Transverse colon (tissue), 4 donors: ENCODE data around the gene PPP6R2. TPM values are rescaled to one million over a fixed set of nuclear protein-coding genes. Genes with fewer than 3 reads are reported as not detected.

Experiments
- DNase-seq: peaks from one replicate; pipeline ENCODE4 v3.0.0-alpha.2; 2019
- H3K27ac ChIP-seq, 4 donors: fragments of 200-600 bp; sonication (generic); 2 replicates each; pipeline ENCODE4 v1.5.1; 2016 to 2018; ENCODE audit warnings: inconsistent platforms in 4 of 4
- H3K27me3 ChIP-seq: fragments of 200-600 bp; sonication (generic); 2 replicates; pipeline ENCODE4 v1.5.1; 2017; ENCODE audit warnings: inconsistent platforms
- H3K36me3 ChIP-seq, 4 donors: fragments of 200-600 bp; sonication (generic); 2 replicates each; pipeline ENCODE4 v1.5.1; 2017 to 2019; ENCODE audit warnings: inconsistent platforms in 4 of 4
- H3K4me1 ChIP-seq, 4 donors: fragments of 200-600 bp; sonication (generic); 2 replicates each; pipeline ENCODE4 v1.5.1; 2017 to 2020; ENCODE audit warnings: inconsistent platforms in 4 of 4
- H3K4me3 ChIP-seq, 4 donors: fragments of 200-600 bp; sonication (generic); 1 replicate in 1 of 4; 2 replicates in 3 of 4; pipeline versions ENCODE4 v1.5.1 to v1.6.1; 2017 to 2019; ENCODE audit warnings: inconsistent platforms in 4 of 4
- H3K9me3 ChIP-seq, 2 donors: fragments of 200-600 bp; sonication (generic); 2 replicates each; pipeline ENCODE4 v1.5.1; 2017 to 2019; ENCODE audit warnings: inconsistent platforms in 2 of 2
- EP300 ChIP-seq: sonication (generic); formaldehyde crosslinking; IDR thresholded peaks from one replicate; pipeline ENCODE4 v1.6.1; 2017; ENCODE audit warnings: antibody characterized with exemption, low read depth
- POLR2A ChIP-seq: fragments of 450-650 bp; IDR thresholded peaks from one replicate; pipeline ENCODE4 v1.6.1; 2016; ENCODE audit warnings: antibody characterized with exemption, mild to moderate bottlenecking, moderate library complexity
- POLR2AphosphoS5 ChIP-seq, 3 donors: sonication (generic); formaldehyde crosslinking; IDR thresholded peaks; one replicate each; pipeline ENCODE4 v1.6.1; 2016; ENCODE audit warnings: antibody characterized with exemption in 3 of 3
- WGBS, 2 donors: methylation state at CpG; one replicate each; pipeline ENCODE4 v1.1.5; 2018; ENCODE audit warnings: low coverage in 1 of 2; 5-methylcytosine and 5-hydroxymethylcytosine counted together
- in situ Hi-C, 4 donors: fragments of 200-750 bp; cut with MboI; loops; one replicate each; pipeline versions ENCODE4 v1.15.0 to v1.15.1; 2017; ENCODE audit warnings: low sequenced_read_pairs in 3 of 4, low pct_ligation_motif_present in 1 of 4, low pct_unique_long_range_greater_than_20kb in 1 of 4
- intact Hi-C: fragments of 100-400 bp; cut with DNase I; formaldehyde crosslinking; loops from one replicate; pipeline ENCODE4 v1.15.1; 2023; ENCODE audit warnings: low total_unique reads
- total RNA-seq, 4 donors: library from RNA; depleted of rRNA; stranded (reverse); fragments of >200 nt; gene quantifications; one replicate each; pipeline ENCODE4 v1.1.0, GENCODE V29; 2016
- TF ChIP-seq, protein P1 (sequence below), 5 experiments: fragments of 200-600 bp in 3 of 5; fragments of 450-650 bp in 2 of 5; sonication (generic) in 3 of 5; IDR thresholded peaks; 1 replicate in 2 of 5; 2 replicates in 3 of 5; pipeline ENCODE4 v1.5.1; 2016 to 2017; ENCODE audit warnings: antibody characterized with exemption in 5 of 5, inconsistent platforms in 3 of 5, mild to moderate bottlenecking in 2 of 5, moderate library complexity in 1 of 5

PPP6R2 gene
- total RNA-seq, 4 donors from 2014 or later: 62.1 to 151 (median 77.8) TPM

DNA sequence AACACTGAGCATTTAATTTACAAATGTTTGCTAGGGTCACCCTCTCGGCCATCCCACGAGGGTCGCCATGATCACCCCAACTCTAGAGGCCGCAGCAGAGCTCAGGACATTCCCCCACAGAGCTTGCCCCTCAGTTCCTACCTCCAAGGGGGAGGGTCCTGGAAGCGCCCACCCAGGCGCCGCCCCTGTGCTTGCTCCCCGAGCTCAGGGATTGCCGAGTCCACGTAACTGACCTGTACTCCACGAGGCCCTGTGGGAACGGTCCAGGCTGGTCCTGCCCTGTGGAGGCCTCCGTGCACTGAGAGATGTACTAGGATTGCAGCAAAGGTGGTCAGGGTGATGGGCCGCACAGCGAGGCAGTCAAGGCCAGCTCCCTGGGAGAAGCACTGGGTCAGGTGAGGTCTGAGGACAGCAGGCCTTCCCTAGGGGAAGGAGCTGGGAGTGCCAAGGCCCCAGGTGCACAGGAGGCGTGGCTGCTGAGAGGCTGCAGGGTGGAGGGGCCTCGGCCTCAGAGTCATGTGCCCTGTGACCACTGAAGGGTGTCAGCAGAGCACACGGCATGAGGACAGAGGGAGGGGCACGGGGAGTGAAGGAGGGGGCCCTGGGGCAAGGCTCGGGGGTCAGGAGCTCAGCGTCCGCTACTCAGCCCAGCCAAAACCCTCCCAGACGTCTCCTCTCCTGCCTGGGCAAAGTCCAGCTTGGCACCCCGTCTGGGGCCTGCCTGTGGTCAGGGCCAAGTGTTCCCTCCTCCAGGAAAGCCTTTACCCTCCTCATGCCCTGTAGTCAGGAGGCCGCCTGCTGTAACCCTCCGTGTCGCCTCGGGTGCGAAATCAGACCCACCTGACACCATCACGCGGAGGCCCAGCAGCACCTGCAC lies 141.1 kb downstream of the PPP6R2 start:
- in situ Hi-C loops: no loop called here
- TF ChIP-seq POLR2A (no peak), POLR2AphosphoS5 (IDR thresholded peaks at IDR 0.05) (peak in 1 of 3 donors; percentile 18)
- TF ChIP-seq, protein P1, sequence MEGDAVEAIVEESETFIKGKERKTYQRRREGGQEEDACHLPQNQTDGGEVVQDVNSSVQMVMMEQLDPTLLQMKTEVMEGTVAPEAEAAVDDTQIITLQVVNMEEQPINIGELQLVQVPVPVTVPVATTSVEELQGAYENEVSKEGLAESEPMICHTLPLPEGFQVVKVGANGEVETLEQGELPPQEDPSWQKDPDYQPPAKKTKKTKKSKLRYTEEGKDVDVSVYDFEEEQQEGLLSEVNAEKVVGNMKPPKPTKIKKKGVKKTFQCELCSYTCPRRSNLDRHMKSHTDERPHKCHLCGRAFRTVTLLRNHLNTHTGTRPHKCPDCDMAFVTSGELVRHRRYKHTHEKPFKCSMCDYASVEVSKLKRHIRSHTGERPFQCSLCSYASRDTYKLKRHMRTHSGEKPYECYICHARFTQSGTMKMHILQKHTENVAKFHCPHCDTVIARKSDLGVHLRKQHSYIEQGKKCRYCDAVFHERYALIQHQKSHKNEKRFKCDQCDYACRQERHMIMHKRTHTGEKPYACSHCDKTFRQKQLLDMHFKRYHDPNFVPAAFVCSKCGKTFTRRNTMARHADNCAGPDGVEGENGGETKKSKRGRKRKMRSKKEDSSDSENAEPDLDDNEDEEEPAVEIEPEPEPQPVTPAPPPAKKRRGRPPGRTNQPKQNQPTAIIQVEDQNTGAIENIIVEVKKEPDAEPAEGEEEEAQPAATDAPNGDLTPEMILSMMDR (IDR thresholded peaks at IDR 0.05): peak in 1 of 5 experiments; percentile 10
- H3K9me3 ChIP-seq: no peaks in the 10 kb centered on the region
- intact Hi-C loops: no loop called here
- peaks cover 5 to 28% (median 23%) of the 10 kb centered on the region in 4 donors for H3K4me1 ChIP-seq
- H3K27me3 ChIP-seq: peaks cover 40% of the 10 kb centered on the region
- no peak overlapping the region for H3K4me3 ChIP-seq
- no peaks in the 10 kb centered on the region for H3K36me3 ChIP-seq
- peak overlapping the region in 2 of 4 donors; percentile 41 to 63 for H3K27ac ChIP-seq
- peak; percentile 74 for DNase-seq
- 65% methylated on average over 26 of the region's 31 CpGs; no CpG with 5 or more reads in 1 of the 2 donors for WGBS, 2 donors

DNA sequence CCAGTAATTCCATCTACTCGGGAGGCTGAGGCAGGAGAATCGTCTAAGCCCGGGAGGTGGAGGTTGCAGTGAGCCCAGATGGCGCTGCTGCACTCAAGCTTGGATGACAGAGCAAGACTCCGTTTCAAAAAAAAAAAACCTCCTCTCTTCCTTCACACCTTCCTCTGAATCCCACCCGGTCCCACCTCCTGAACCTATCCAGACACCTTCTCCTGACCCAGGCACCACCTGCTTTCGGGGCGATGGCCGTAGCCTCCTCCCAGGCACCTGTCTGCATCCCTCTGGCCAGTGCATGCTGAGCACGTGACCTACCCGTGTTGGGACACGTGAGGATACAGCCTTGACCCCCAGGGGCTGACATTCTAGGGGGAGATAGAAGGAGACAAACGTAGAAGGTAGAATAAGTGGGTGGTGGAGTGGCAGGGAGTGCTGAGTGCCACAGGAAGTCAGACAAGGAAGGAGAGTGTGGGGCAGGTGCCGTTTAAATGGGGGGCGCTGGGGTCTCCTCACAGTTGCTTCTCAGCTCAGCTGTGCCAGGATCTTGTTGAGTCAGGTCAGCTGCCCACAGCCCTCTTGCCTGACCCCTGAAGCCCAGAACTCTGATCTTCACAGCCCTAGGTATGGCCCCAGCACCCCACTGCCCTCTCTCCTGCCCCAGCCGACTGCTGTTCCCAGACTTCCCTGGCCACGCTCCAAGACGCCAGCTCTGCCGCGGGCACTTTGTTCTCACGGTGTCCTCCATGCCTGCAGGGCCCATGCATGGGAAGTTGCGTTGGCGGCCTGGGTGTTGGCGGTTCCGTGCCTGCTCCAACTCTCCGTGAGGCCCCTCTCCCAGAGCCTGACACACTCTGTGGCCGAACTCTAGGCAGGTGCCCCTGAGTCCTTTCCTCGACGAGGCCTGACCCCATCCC lies 142.3 kb downstream of the PPP6R2 start:
- intact Hi-C loops (no loop called here), in situ Hi-C loops (no loop called here)
- Histone ChIP-seq H3K36me3 (no peaks in the 10 kb centered on the region), H3K4me3 (no peak overlapping the region), H3K4me1 (peaks cover 5 to 28% (median 23%) of the 10 kb centered on the region in 4 donors), H3K27me3 (peaks cover 27% of the 10 kb centered on the region), H3K27ac (peak overlapping the region in 1 of 4 donors; percentile 63), H3K9me3 (no peaks in the 10 kb centered on the region)
- 63 to 68% methylated on average over 6 to 29 of the region's 29 CpGs for WGBS, 2 donors
- no peak for TF ChIP-seq EP300
- no peak for TF ChIP-seq POLR2A
- no peak for TF ChIP-seq POLR2AphosphoS5 (IDR thresholded peaks at IDR 0.05)
- TF ChIP-seq, protein P1 (IDR thresholded peaks at IDR 0.05): no peak
- DNase-seq: no peak

DNA sequence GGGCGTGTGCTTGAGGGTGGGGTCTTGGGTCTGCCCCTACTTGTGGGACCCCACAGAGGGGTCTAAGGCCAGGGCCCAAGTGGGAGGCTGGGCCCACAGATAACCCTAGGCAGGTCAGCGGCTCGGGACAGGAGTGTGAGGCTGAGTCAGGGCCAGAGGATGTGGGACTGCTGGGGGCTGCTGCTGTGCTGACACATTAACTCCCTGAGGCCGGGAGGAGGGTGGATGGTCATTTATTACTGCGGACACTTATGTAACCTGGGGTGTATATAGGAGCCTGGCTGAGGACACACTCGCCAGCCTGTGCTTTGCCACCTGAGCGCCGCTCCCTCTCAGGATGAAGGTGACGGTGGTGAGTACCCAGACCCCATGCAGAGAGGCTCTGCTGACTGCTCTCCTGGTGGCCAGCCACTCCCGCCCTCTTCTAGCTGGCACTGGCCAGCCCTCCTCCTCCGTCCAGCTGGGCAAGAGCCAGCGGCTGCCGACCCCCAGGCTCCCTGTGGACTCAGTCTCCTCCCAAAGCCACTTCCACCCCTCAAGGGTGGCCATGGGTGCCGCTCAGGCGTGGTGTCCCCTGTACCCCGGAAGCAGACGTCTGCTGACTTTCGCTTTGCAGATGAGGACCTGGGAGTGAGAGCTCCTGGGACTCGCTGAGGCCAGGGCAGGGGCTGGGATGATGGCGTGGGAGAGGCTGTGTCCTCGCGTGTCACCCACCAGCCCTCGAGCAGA lies 143.6 kb downstream of the PPP6R2 start, which contains the start of gene MIOX:
MIOX (plus strand) TSS at position 299 of the 729 bp plus-strand sequence; CDS start at position 338, 39 bp downstream.
- Histone ChIP-seq H3K27me3 (peaks cover 15% of the 10 kb centered on the region), H3K4me1 (peaks cover 5 to 20% (median 16%) of the 10 kb centered on the region in 4 donors), H3K9me3 (no peaks in the 10 kb centered on the region), H3K27ac (no peak within 1 kb of the TSS), H3K4me3 (no peak within 1 kb of the TSS), H3K36me3 (no peaks in the 10 kb centered on the region)
- 80% methylated on average over 21 of the region's 23 CpGs; no CpG with 5 or more reads in 1 of the 2 donors for WGBS, 2 donors
- no peak for TF ChIP-seq EP300
- no peak for TF ChIP-seq POLR2A
- no peak for TF ChIP-seq POLR2AphosphoS5 (IDR thresholded peaks at IDR 0.05)
- TF ChIP-seq, protein P1 (IDR thresholded peaks at IDR 0.05): no peak
- intact Hi-C loops (no loop called here), in situ Hi-C loops (no loop called here)
- no peak for DNase-seq
